Activated CD8-positive, alpha-beta memory T cell treated with anti-CD3 and anti-CD28 coated beads, Interleukin-2, amount 50 U/mL, for 1 hour (primary cell): Measurements from ENCODE around the gene SRXN1.
A peak's percentile ranks its signal among the peaks of the same experiment; 100 is the strongest.
"Not testable (repeated sequence)": the region's sequence is repeated elsewhere in the genome, so short reads cannot be mapped to it uniquely, and the experiment has no call there.

Experiments used
- DNase-seq: peaks from one replicate; pipeline ENCODE4 v3.0.0-alpha.2; 2020; ENCODE audit errors: extremely low read depth

Gene SRXN1

GRCh38 chr20:653110-653589, at the start of gene SRXN1:
Gene SRXN1 (minus strand): TSS chr20:653200. CDS start chr20:653185, 15 bp downstream.
- peak; percentile 34 for DNase-seq

- DNase-seq = no peak
Measured at GRCh38 chr20:701401-702129, 48.6 kb upstream of the SRXN1 start.

DNA sequence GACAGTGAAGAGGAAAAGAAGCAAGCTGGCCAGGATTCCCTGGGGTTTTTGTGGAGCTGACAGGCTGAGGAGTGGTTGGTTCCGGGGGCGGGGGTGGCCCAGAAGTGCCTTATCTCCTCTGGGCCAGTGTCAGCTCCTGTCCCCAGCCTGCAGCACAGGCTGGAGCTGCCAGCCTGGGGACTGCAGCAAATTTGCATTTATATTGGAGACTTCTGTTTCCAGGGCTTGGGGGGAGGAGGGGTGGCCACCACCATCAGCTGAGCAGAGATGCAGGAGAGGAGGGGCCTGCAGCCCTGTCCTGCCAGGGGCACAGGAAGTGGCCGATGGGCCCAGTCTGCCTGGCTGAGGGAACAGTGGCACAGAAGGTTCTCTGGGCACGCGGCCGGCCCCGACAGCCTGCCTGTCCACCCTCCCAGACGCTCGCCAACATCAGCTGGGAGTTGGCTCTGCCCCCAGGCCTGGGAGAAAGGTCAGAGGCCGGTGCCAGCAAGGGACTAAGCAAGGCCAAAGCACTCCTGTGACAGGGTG, 46.9 kb upstream of the SRXN1 start:
- no peak for DNase-seq

DNA sequence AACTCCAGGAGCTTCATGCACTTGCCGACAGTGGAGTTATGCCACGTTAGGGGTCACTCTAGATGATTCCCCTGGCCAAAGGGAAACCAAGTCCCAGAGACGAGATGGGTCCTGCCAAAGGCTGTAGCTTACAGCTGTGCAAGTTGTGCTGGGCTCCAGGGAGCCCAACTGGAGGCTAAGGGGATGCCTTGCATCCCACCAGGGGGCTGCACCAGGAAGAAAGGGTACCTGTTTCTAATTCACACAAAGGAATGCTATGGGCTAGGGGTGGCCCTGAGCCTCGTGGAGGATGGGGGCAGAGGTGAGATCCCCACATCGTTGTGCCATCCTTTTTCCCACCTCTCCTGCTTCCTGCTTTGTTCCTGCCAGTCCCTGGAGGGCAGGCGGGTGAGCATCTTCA, 46.3 kb upstream of the SRXN1 start:
- no peak for DNase-seq

- DNase-seq = no peak
Measured at GRCh38 chr20:698276-698675, 45.3 kb upstream of the SRXN1 start.

GRCh38 chr20:697826-698225, 44.8 kb upstream of the SRXN1 start:
- DNase-seq = no peak

DNA sequence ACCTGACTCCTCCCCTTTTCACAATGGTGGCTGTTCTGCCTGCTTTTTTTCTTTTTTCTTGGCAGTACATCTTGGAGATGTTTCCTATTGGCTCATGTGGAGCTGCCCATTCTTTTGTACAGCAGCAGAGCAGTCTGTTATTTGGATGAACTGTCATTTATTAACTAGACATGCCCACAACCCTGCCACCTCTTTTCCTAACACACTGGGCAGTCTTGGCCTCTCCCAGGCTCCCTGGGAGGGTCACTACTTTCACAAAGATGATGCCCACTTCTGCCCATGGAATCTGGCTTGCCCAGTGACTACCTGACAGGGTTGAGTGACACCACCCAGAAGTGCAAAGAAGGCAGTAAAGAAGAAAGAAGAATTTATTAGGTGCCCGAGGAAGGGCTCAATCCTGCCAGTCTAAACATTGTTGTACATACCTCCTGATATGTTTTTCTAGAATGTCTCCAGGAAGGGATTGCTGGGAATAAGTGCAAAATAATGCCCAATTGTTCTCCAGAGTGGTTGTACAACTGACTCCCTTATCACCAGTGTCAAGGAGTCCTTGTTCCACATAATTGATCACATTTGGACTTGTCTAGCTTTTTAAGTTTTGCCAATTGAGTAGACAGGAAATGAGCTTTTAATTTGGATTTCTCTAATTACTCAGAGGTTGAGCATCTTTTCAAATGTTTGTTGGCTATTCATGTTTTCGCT, 42.3 kb upstream of the SRXN1 start:
- DNase-seq = no peak

DNA sequence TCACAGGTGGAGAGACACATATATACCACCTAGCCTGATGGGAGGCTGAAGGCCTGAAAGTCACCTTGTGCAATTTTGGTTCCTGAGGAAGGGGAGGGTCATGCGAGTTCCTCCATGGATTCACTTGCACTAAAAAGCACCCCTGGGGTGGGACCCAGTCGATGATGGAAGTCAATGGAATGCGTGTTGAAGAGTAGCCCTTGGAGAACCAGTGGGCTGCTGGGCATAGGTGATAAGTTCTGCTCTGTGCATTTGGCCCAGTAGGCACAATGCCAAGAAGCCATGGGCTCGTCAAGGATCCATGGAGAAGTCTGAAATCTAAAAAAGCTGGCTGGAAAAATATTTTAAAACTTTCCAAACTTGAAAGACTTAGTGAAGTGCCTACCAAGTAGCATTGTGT, 41.5 kb upstream of the SRXN1 start:
- no peak for DNase-seq

DNA sequence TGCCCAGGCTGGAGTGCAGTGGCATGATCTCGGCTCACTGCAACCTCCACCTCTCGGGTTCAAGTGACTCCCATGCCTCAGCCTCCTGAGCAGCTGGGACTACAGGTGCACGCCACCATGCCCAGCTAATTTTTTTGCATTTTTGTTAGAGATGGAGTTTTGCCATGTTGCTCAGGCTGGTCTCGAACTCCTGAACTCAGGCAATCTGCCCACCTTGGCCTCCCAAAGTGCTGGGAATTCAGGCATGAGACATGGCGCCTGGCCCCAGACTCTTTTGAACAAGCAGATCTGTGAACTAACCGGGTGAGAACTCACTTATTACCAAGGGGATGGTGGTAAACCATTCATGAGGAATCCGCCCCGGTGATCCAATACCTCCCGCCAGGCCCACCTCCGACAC, 40.8 kb upstream of the SRXN1 start:
- DNase-seq = not testable (repeated sequence)

GRCh38 chr20:692044-692443, 39.0 kb upstream of the SRXN1 start:
- DNase-seq = no peak

- no peak for DNase-seq
Measured at GRCh38 chr20:689947-690346, 36.9 kb upstream of the SRXN1 start.

DNA sequence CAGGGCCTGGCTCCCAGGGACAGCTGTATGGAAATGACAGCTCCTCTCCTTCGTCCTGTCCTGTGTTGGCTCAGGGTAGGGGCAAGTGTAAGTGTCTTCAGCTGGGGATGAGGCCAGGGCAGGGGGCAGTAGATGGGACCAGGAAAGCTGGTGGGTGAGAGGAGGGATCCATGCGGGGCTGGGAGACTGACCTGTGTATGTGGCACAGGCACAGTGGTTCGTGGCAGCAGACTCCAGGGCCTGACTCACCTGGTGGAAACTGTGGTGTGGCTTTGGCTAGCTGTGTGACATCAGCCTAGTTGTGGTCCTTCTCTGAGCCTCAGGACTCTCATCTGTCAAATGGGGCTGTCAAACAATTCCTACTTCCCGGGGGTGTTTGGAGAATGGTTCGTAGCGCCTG, 36.3 kb upstream of the SRXN1 start:
- no peak for DNase-seq

- no peak for DNase-seq
Measured at GRCh38 chr20:688809-689212, 35.8 kb upstream of the SRXN1 start.

DNA sequence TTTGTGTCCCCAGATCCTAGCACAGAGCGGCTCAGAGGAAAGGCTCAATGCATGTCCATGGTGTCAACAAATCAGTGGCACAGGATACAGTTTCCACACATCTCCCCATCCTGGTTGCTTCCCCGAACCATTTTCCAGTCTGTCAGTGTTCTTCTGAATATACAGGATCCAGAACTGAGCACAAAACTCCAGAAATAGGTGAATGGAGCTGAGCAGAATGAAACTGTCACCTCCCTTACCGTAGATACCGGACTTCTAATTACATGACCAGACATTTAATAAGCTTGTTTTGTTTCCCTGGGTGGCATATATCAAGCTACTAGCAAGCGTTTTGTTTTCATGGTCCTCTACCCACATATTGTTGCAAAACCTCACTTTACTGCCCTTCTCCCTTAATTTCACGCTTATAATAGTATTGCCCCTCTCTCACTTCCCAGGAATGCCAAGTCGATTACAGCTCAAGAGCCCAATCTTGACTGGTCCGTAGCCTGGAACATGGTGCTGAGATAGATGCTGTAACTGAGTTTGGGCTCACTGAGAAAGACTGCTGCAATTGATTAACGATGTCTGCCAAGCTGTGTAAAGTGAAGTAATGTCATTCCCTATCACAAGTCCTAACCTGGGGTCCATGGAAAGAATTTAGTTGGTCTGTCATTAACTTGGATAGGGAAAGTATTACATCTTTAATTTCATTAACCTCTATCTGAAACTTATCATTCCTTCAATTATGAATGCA, 34.6 kb upstream of the SRXN1 start:
- no peak for DNase-seq

GRCh38 chr20:684676-685319, 31.8 kb upstream of the SRXN1 start:
- no peak for DNase-seq

DNA sequence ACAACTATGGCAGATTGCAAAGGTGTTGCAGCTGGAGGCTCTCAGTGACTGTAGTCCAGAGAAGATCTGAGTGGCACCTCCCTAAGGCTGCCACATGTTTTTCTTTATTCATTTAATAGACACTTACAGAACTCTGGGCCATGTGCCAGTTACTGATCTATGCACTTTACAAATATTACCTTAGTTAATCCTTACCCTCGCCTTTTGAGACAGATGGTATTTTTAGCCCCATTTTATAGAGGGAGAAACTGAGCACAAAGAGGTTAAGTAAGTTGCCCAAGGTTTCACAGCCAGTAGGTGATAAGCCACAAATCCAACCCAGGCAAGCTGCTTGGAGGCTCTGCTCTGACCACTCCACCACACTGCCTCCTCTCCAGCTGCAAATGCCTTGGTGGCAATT, 29.1 kb upstream of the SRXN1 start:
- DNase-seq = no peak

DNA sequence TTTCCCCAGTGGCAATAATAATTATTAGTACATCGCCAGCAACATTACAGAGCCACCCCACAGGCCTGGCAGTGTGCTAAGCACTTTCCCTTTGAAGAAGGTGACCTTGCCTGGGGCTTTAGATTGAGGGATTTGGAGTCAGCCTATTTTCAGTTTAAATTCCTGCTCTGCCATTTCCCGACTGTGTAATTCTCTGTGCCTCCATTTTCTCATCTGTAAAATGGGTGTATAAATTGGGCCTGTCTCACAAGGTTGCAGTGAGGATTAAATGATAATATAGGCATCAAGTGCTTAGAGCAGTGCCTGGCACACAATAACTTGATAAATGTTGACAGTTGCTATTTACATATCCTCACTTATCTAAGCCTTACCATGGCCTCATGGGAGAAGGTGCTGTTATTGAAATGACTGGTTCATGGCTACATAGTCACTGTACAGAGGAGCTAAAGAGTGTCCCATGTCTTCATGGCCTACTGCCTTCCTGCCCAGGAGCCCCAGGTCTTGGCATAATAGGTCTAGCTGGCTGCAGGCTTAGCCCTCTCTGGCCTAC, 27.7 kb upstream of the SRXN1 start:
- DNase-seq = no peak

DNA sequence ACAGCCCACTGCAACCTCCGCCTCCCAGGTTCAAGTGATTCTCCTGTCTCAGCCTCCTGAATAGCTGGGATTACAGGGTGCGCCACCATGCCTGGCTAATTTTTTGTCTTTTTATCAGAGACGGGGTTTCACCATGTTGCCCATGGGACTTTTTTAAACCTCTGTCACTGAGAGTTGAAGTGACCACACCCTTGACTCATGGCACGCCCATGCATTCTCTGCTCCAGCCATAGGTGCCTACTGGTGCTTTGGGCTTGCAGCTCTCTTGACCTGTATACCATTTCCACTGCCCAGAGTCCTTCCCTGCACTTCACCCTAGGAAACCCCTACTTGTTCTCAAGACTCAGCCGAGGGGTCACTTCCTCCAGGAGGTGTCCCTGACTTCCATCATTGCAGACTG, 25.0 kb upstream of the SRXN1 start:
- no peak for DNase-seq

DNA sequence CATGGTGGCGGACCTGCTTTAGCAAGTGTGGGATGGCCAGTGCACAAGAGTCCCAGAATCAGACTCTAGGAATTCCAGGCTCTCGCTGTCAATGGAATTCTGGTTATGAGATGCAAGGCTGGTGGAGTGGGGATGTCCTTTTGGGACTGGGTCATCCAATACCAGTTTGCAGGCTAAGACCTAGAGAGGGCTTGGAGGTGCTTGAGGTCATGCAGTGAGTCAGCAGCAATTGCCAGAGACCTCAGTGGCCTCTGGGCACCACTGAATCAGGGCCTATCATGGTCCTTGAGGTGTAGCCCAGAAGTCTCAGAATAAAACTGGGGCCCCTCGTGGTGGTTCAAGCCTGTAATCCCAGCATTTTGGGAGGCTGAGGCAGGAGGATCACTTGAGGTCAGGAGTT, 24.0 kb upstream of the SRXN1 start:
- DNase-seq = no peak

DNA sequence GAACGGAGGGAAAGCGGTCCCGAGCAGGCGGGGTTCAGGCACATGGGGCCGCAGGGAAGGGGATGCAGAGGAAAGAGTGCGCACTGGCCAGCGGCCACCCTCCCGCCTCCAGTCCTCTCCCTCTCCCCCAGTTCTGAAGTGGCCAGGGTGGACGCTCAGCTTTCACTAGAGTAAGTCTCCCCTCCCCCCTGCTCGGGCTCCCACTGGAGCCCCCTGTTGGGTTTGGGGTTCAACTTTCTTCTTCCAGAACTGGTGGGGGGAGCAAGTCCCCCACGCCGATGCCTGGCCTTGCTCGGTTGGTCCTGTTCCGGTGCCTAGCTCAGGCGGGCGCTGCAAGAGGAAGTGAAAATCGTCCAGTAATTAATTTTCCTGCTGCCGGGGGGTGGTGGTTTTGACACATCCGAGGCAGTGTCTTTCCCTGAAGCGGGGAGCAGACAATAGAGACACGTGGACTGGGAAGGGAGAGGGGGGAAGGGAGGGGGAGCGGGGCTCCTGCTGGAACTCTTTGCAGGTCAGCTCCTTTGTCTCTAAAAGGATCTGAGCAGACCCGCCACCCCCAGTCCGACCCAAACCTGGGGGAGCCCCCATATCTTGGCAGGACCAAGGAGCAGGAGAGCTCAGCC, 23.4 kb upstream of the SRXN1 start:
- no peak for DNase-seq
